ENCODE measurements around the gene TRIM45.

GRCh38 chr1:117146072-117146471, 24.5 kb upstream of the TRIM45 start:
- TF ChIP-seq FOXM1 (IDR thresholded peaks at IDR 0.05; ENCODE audit: low read depth) (no peak), ZBTB33 (IDR thresholded peaks at IDR 0.05; ENCODE audit: borderline replicate concordance, low read depth) (no peak), POLR2AphosphoS5 (IDR thresholded peaks at IDR 0.05; ENCODE audit: low read depth, low read length) (no peak), GABPA (IDR thresholded peaks at IDR 0.05; ENCODE audit: low read depth) (no peak), PBX3 (IDR thresholded peaks at IDR 0.05) (no peak), SIN3A (IDR thresholded peaks at IDR 0.05; ENCODE audit: borderline replicate concordance, low read depth, low read length) (no peak)

Data from SK-N-SH (cell line).